PFSK-1 (cell line): Measurements from ENCODE around the gene OSBPL9.

ENCODE experiments used
- POLR2AphosphoS5 ChIP-seq: IDR thresholded peaks from 2 replicates; pipeline ENCODE4 v1.6.1; 2012; ENCODE audit warnings: low read depth, mild to moderate bottlenecking, control low read depth, low read length, moderate library complexity
- SIN3A ChIP-seq: IDR thresholded peaks from 2 replicates; pipeline ENCODE4 v1.6.1; 2012; ENCODE audit warnings: mild to moderate bottlenecking, low read length, moderate library complexity, borderline replicate concordance; ENCODE audit not compliant: insufficient read depth

DNA sequence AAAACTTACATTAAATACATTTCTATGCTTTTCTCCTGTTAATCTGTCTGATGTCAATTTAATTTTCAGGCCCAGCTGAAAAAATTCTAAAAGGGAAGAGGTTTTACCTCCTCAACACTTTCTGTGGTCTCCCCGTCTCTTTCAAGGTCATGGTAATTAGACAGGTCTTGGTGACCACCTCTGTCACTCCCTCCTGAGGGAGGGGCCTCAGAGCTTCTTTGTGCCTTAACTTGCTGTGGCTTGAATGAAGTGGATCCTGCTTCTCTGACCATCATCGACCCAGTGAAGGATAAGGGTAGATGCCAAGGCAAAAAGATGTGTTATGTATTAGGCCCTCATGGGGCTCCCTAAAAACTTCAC, 40.8 kb upstream of the OSBPL9 start:
- TF ChIP-seq SIN3A = no peak
- no peak for TF ChIP-seq POLR2AphosphoS5
